GM12892 (cell line): ENCODE measurements around the gene CD247.

Experiments
- POLR2A ChIP-seq: IDR thresholded peaks from 2 replicates; pipeline ENCODE4 v1.6.1; 2011; ENCODE audit warnings: low read depth, low read length, control low read depth
- POLR2AphosphoS5 ChIP-seq: IDR thresholded peaks from 2 replicates; pipeline ENCODE4 v1.6.1; 2011; ENCODE audit warnings: low read depth, low read length, control low read depth
- TAF1 ChIP-seq: IDR thresholded peaks from 2 replicates; pipeline ENCODE4 v1.6.1; 2011; ENCODE audit warnings: low read depth, mild to moderate bottlenecking, control low read depth, low read length, borderline replicate concordance

GRCh38 chr1:167423684-167424619, 94.4 kb downstream of the CD247 start:
- TF ChIP-seq POLR2A (no peak), POLR2AphosphoS5 (no peak), TAF1 (no peak)
